Activated T-helper 1 cell treated with anti-CD3 and anti-CD28 coated beads, Interleukin-12 subunit alpha, Interleukin-12 subunit beta, Interleukin-2, Interleukin-4 antibody, amounts not matched to agents 30 ng/mL and 10 ng/mL and 1 ng/mL, durations not matched to agents 14 hours and 24 hours and 36 hours (primary cell): ENCODE data around the gene IL1RAP. TPM values are rescaled to one million over a fixed set of nuclear protein-coding genes. Genes with fewer than 3 reads are reported as not detected.

Source experiments
- DNase-seq: peaks from one replicate; pipeline ENCODE4 v3.0.0; 2021; ENCODE audit warnings: low spot score
- H3K27ac Mint-ChIP-seq: one replicate; pipeline ENCODE4 v1.8.0; 2021; ENCODE audit warnings: mild to moderate bottlenecking, mixed read lengths
- H3K27me3 Mint-ChIP-seq: one replicate; pipeline ENCODE4 v1.8.0; 2022; ENCODE audit warnings: mild to moderate bottlenecking, moderate library complexity, mixed read lengths; ENCODE audit not compliant: insufficient read depth
- H3K36me3 Mint-ChIP-seq: one replicate; pipeline ENCODE4 v1.8.0; 2021; ENCODE audit warnings: low read depth, mixed read lengths
- H3K4me1 Mint-ChIP-seq: one replicate; pipeline ENCODE4 v1.8.0; 2021; ENCODE audit warnings: low read depth, mixed read lengths
- H3K4me3 Mint-ChIP-seq: one replicate; pipeline ENCODE4 v1.8.0; 2021; ENCODE audit warnings: mild to moderate bottlenecking, moderate library complexity, mixed read lengths
- H3K9me3 Mint-ChIP-seq: one replicate; pipeline ENCODE4 v1.8.0; 2021; ENCODE audit warnings: mixed read lengths
- intact Hi-C: fragments of 100-400 bp; cut with micrococcal nuclease; formaldehyde crosslinking; loops from one replicate; pipeline ENCODE4 v1.15.1; 2024
- total RNA-seq: library from RNA; stranded (reverse); gene quantifications from 2 replicates; pipeline ENCODE4 v1.2.3, GENCODE V29; 2022

Gene IL1RAP
- total RNA-seq, 1 donor from 2014 or later, result 26.4 TPM

DNA sequence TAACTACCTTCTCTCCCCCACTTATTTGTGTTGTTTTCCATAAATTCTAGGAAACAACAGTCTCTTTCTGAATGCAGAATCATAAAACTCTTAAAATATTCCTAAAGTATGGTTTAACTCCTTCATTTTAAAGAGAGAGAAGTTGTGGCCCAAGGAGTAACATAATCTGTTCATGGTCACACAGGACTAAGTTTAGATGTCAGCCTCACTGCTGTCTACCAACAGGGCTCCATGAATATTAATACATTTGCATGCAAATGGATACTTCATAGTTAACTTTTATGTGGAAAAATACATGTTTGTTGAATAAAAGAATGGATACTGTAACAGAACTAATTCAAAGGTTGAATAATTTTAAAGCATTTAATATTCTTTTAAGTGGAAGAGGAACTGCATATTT lies 18.5 kb upstream of the IL1RAP start:
- Mint-ChIP-seq H3K36me3 (peaks cover 4% of the 10 kb centered on the region), H3K27me3 (peaks cover 65% of the 10 kb centered on the region), H3K4me3 (no peak overlapping the region), H3K4me1 (peaks cover 27% of the 10 kb centered on the region), H3K27ac (no peak overlapping the region), H3K9me3 (no peaks in the 10 kb centered on the region)
- DNase-seq, result no peak
- intact Hi-C loops, result loop anchor here (10.0 kb wide), 1 partner anchor 171 kb away; the partner anchor contains the start of gene CLDN1

- intact Hi-C loops, result loop anchor here (10.0 kb wide), 1 partner anchor 171 kb away; the partner anchor contains the start of gene CLDN1
- H3K4me3 Mint-ChIP-seq, result no peak overlapping the region
- DNase-seq, result no peak
- no peaks in the 10 kb centered on the region for H3K9me3 Mint-ChIP-seq
- peaks cover 64% of the 10 kb centered on the region for H3K27me3 Mint-ChIP-seq
- no peak overlapping the region for H3K27ac Mint-ChIP-seq
- peaks cover 25% of the 10 kb centered on the region for H3K4me1 Mint-ChIP-seq
- H3K36me3 Mint-ChIP-seq, result peaks cover 4% of the 10 kb centered on the region
These were observed 18.1 kb upstream of the IL1RAP start for GRCh38 chr3:190495796-190496195.

GRCh38 chr3:190496859-190497258 lies 17.0 kb upstream of the IL1RAP start:
- Mint-ChIP-seq H3K4me1 (peaks cover 15% of the 10 kb centered on the region), H3K27ac (no peak overlapping the region), H3K9me3 (no peaks in the 10 kb centered on the region), H3K4me3 (no peak overlapping the region), H3K36me3 (peaks cover 4% of the 10 kb centered on the region), H3K27me3 (peaks cover 59% of the 10 kb centered on the region)
- intact Hi-C loops, result loop anchor here (10.0 kb wide), 1 partner anchor 172 kb away; the partner anchor contains the start of gene CLDN1
- no peak for DNase-seq

- Mint-ChIP-seq H3K27me3 (peaks cover 59% of the 10 kb centered on the region), H3K9me3 (no peaks in the 10 kb centered on the region), H3K4me3 (no peak overlapping the region), H3K27ac (no peak overlapping the region), H3K4me1 (peaks cover 5% of the 10 kb centered on the region), H3K36me3 (peaks cover 4% of the 10 kb centered on the region)
- no peak for DNase-seq
- intact Hi-C loops, result loop anchor here (10.0 kb wide), 1 partner anchor 173 kb away; the partner anchor contains the start of gene CLDN1
These were observed 16.1 kb upstream of the IL1RAP start for GRCh38 chr3:190497811-190498210.

DNA sequence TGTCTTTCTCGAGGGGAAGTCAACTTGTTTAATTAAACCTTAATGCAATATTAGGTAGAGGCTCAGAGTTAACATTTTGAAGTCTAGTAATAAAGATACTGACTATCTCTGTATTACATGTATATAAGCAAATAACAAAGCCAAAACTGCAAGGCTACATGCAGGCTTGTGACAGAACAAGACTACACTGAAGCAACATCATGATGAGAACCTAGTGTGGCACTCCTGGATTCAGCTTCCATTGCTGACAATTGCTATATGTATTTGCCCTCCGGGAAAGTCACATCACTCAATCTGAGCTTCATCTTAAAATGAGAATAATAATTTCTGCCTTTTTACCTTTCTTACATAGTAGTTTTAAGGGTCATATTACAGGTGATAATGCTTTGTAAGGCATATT lies 15.6 kb upstream of the IL1RAP start:
- Mint-ChIP-seq H3K27ac (no peak overlapping the region), H3K27me3 (peaks cover 60% of the 10 kb centered on the region), H3K36me3 (no peaks in the 10 kb centered on the region), H3K4me1 (peaks cover under 1% of the 10 kb centered on the region), H3K4me3 (no peak overlapping the region), H3K9me3 (no peaks in the 10 kb centered on the region)
- DNase-seq, result no peak
- intact Hi-C loops, result loop anchor here (10.0 kb wide), 1 partner anchor 173 kb away; the partner anchor contains the start of gene CLDN1

DNA sequence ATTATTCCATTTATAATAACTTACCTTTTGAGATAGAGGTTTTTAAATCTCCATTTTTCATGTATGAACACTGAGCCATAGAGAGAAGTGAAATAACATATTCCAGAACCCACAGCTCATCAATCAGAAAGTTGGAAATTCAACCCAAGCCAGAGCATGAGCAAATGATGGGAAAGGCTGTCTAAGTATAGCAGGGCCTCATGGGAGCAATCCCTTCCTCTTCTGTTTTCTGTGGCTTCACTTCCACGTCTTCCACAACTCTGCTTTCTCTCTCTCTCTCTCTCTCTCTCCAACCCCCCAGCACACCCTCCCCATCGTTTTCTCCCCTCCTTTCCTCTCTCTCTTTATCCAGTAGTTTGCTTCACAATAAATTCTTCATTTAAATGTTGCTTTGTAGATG lies 14.8 kb upstream of the IL1RAP start:
- no peaks in the 10 kb centered on the region for H3K4me1 Mint-ChIP-seq
- DNase-seq, result no peak
- intact Hi-C loops, result loop anchor here (10.0 kb wide), 1 partner anchor 174 kb away; the partner anchor contains the start of gene CLDN1
- no peaks in the 10 kb centered on the region for H3K9me3 Mint-ChIP-seq
- no peaks in the 10 kb centered on the region for H3K36me3 Mint-ChIP-seq
- no peak overlapping the region for H3K27ac Mint-ChIP-seq
- H3K4me3 Mint-ChIP-seq, result no peak overlapping the region
- H3K27me3 Mint-ChIP-seq, result peaks cover 59% of the 10 kb centered on the region

DNA sequence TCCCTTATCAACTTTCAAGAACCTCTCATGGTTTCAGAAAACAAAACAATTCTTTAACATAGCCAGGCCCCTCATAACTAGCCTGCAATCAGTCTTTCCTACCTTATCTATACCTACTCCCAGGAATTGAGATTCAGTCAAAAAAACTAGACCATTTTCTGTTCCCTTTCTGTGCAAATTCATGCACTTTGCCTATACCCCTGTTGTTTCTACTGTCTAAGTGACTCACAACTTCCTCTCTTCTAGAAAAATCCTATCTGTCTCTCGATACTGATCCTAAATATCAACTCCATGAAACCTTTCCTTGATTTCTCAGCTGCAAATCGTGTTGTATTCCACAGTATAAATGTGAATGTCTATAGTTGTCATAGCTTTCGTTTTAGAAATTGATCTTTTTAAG lies 10.9 kb upstream of the IL1RAP start:
- Mint-ChIP-seq H3K4me1 (no peaks in the 10 kb centered on the region), H3K36me3 (no peaks in the 10 kb centered on the region), H3K9me3 (no peaks in the 10 kb centered on the region), H3K27me3 (peaks cover 31% of the 10 kb centered on the region), H3K27ac (no peak overlapping the region), H3K4me3 (no peak overlapping the region)
- no peak for DNase-seq
- intact Hi-C loops, result no loop called here

DNA sequence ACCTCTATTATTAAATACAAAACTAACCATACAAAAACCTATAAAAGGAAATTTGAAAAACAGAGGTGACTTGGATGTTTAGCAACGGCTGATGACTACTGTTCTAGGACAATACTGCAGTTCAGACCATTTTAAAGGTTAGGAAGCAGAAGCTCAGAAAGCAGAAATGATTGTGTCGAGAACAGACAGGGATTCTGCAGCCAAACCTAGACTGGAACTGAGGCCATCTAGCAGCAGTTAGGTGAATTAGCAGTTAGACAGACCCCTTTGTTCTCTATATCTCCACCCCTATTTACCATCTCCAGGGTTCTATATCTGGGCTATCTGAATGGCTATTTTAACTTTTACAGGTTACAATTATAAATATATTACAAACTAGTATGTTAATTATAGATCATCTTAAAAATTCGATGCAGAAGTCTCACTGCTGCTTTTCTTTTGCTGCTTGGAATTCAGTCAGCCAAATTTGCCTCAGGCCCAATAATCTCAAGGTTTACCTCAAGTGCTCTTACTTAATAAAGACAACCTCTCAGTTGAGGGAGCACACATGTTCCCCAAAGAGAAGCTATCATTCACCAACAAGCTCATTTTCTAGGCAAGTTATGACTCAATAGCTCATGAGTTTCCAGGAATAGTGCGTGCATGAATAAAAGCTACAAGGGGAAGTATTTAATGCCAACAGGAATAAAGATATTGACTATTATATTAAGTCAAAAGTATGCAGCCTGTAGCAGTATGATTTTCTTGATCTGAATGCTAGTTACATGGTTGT lies 9.3 kb upstream of the IL1RAP start:
- DNase-seq, result no peak
- H3K4me3 Mint-ChIP-seq, result no peak overlapping the region
- H3K4me1 Mint-ChIP-seq, result no peaks in the 10 kb centered on the region
- H3K27me3 Mint-ChIP-seq, result peaks cover 18% of the 10 kb centered on the region
- intact Hi-C loops, result no loop called here
- H3K27ac Mint-ChIP-seq, result no peak overlapping the region
- no peaks in the 10 kb centered on the region for H3K36me3 Mint-ChIP-seq
- H3K9me3 Mint-ChIP-seq, result no peaks in the 10 kb centered on the region

DNA sequence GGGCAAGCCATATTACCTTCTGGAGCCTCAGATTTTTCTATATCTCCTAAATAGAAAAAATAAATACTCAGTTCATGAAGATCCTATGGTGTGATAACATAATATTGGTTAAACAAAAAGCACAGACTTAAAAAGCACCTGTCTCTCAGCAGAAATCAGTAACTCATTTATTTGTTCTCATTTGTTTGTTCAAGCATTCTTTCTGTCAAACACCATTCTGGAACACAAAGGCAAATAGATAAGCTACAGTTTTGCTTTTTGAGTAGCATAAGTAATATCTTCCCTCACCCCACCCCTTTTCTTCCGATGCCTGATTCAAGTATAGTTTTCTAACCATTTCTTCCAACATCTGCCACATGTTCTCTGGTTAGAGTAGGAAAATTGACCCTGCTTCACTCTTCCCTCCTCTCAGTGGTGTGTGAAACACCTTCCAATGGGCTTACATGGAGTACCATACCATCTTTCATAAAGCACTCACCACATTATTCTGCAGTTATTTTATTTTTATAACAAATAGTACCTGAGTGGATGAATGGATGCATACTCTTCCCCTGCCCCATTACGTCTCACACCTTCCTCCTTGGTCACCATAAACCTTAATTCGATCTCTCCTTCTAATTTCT lies 8.4 kb upstream of the IL1RAP start:
- no peak for DNase-seq
- Mint-ChIP-seq H3K9me3 (no peaks in the 10 kb centered on the region), H3K27ac (no peak overlapping the region), H3K4me3 (no peak overlapping the region), H3K27me3 (peaks cover 20% of the 10 kb centered on the region), H3K4me1 (no peaks in the 10 kb centered on the region), H3K36me3 (no peaks in the 10 kb centered on the region)
- intact Hi-C loops, result no loop called here

- Mint-ChIP-seq H3K9me3 (no peaks in the 10 kb centered on the region), H3K4me1 (no peaks in the 10 kb centered on the region), H3K27me3 (peaks cover 15% of the 10 kb centered on the region), H3K36me3 (no peaks in the 10 kb centered on the region), H3K4me3 (no peak overlapping the region), H3K27ac (no peak overlapping the region)
- intact Hi-C loops, result no loop called here
- no peak for DNase-seq
These were observed 7.6 kb upstream of the IL1RAP start for GRCh38 chr3:190506271-190506670.

DNA sequence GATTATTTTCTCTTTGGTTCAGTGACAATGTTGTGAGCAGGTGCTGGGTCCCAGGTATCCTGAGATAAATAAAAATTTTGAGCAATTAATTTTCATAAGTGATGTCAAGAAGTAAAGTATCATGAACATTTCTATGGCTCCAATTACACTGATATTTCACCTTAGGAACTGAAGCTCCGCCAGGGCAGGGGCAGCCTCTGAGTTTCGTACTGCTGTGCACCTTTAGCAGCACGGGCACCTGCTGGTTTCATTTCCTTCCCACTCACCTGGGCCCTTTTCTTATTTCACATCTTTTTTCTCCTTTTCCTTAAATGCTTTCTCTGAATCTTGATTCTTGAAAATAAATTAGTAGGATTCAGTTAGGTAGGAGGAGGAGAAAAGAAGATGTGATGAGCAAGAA lies 1.2 kb upstream of the IL1RAP start:
- Mint-ChIP-seq H3K36me3 (peaks cover 11% of the 10 kb centered on the region), H3K27ac (peak overlapping the region; percentile 98)
- intact Hi-C loops, result loop anchor here (1.0 to 10.0 kb wide), 5 partner anchors 21 to 1188 kb away; partner anchors contain the start of gene UTS2B

GRCh38 chr3:190514413-190515153 lies 698 bp downstream of the IL1RAP start:
- intact Hi-C loops, result loop anchor here (1.0 to 10.0 kb wide), 7 partner anchors 52 to 1190 kb away; partner anchors contain the start of gene UTS2B
- peaks cover 22% of the 10 kb centered on the region for H3K36me3 Mint-ChIP-seq

More for the DNA sequence above, 1.2 kb upstream of the IL1RAP start:
- H3K27me3 Mint-ChIP-seq, result peaks cover 3% of the 10 kb centered on the region
- DNase-seq, result no peak
- no peaks in the 10 kb centered on the region for H3K9me3 Mint-ChIP-seq
- peaks cover 41% of the 10 kb centered on the region for H3K4me1 Mint-ChIP-seq
- peak overlapping the region; percentile 89 for H3K4me3 Mint-ChIP-seq

More at GRCh38 chr3:190514413-190515153, 698 bp downstream of the IL1RAP start:
- H3K4me1 Mint-ChIP-seq, result peaks cover 55% of the 10 kb centered on the region
- H3K27ac Mint-ChIP-seq, result peak overlapping the region; percentile 82
- DNase-seq, result peak; percentile 27
- H3K4me3 Mint-ChIP-seq, result peak overlapping the region; percentile 89
- no peaks in the 10 kb centered on the region for H3K9me3 Mint-ChIP-seq
- peaks cover 3% of the 10 kb centered on the region for H3K27me3 Mint-ChIP-seq
